Suprapubic skin (tissue), 3 donors: ENCODE data around the gene NEAT1.
"Not testable (repeated sequence)": the region's sequence is repeated elsewhere in the genome, so short reads cannot be mapped to it uniquely, and the experiment has no call there.

Experiments used
- CTCF ChIP-seq, 2 donors: fragments of 200-600 bp in 1 of 2; fragments of 450-650 bp in 1 of 2; sonication (generic) in 1 of 2; IDR thresholded peaks; one replicate each; pipeline ENCODE4 v1.5.1; 2016 to 2019; ENCODE audit warnings: antibody characterized with exemption in 2 of 2, mild to moderate bottlenecking in 1 of 2, moderate library complexity in 1 of 2
- POLR2A ChIP-seq, 2 donors: fragments of 450-650 bp; IDR thresholded peaks; one replicate each; pipeline ENCODE4 v1.6.1; 2017; ENCODE audit warnings: antibody characterized with exemption in 2 of 2, mild to moderate bottlenecking in 2 of 2, moderate library complexity in 2 of 2

GRCh38 chr11:65452259-65452658, 29.7 kb downstream of the NEAT1 start:
- not testable (repeated sequence) for TF ChIP-seq CTCF, POLR2A (IDR thresholded peaks at IDR 0.05)
